Measurements from ENCODE around the gene RNASEH2A. TPM values are rescaled to one million over a fixed set of nuclear protein-coding genes. Genes with fewer than 3 reads are reported as not detected.

Gene RNASEH2A
- total RNA-seq, 1 experiment from 2014 or later: 79.5 TPM

- peak overlapping the region; percentile 84 for H3K4me2 ChIP-seq (ENCODE audit: insufficient read depth, insufficient read length, low read length)
- DNase-seq: no peak
Observed at GRCh38 chr19:12799742-12800465, 6.5 kb upstream of the RNASEH2A start.

More at GRCh38 chr19:12799742-12800465, 6.5 kb upstream of the RNASEH2A start:
- Histone ChIP-seq H2BK20ac (ENCODE audit: low read depth, low read length, poor library complexity, severe bottlenecking) (no peak overlapping the region), H4K5ac (ENCODE audit: insufficient read length, low read depth, low read length) (no peak overlapping the region), H2AFZ (ENCODE audit: low read length) (no peak overlapping the region), H2AK5ac (ENCODE audit: insufficient read length, low read length) (no peak overlapping the region), H2BK15ac (ENCODE audit: low read depth, low read length) (no peak overlapping the region), H3K23me2 (ENCODE audit: insufficient read length, low read depth, low read length, poor library complexity, severe bottlenecking) (peaks cover 17% of the 10 kb centered on the region), H4K91ac (ENCODE audit: insufficient read length, low read depth, low read length) (no peak overlapping the region), H4K8ac (replicated peaks; ENCODE audit: insufficient read length, low read depth, low read length) (no peak overlapping the region), H3K27ac (ENCODE audit: insufficient read length, low read depth, low read length) (no peak overlapping the region), H3K23ac (ENCODE audit: insufficient read length, low read depth, low read length) (no peak overlapping the region), H3K9ac (ENCODE audit: extremely low read depth, insufficient read length, low read length) (no peak overlapping the region), H4K20me1 (ENCODE audit: control insufficient read depth, insufficient read depth, insufficient read length) (no peaks in the 10 kb centered on the region), H3K79me2 (ENCODE audit: insufficient read depth, low read length) (no peaks in the 10 kb centered on the region), H3K18ac (ENCODE audit: insufficient read length, low read depth, low read length) (no peak overlapping the region), H3K56ac (ENCODE audit: insufficient read length, low read depth, low read length) (no peak overlapping the region), H3K14ac (ENCODE audit: insufficient read depth, low read length) (no peak overlapping the region), H3K4ac (ENCODE audit: low read depth, low read length) (no peak overlapping the region), H2BK12ac (ENCODE audit: insufficient read length, low read depth, low read length) (no peak overlapping the region), H2BK120ac (ENCODE audit: low read depth, low read length, poor library complexity, severe bottlenecking) (no peak overlapping the region), H3K4me1 (ENCODE audit: insufficient read depth, low read length) (no peaks in the 10 kb centered on the region; the same call in 1 of the 2 replicates), H2BK5ac (ENCODE audit: insufficient read length, low read length) (no peak overlapping the region), H3K9me3 (ENCODE audit: control insufficient read depth, low read depth, low read length) (no peaks in the 10 kb centered on the region), H3K79me1 (ENCODE audit: insufficient read depth, low read depth, low read length, poor library complexity, severe bottlenecking) (peaks cover 4% of the 10 kb centered on the region), H3T11ph (ENCODE audit: low read length) (no peak overlapping the region), H3K27me3 (ENCODE audit: insufficient read depth, low read length) (no peaks in the 10 kb centered on the region)
- peaks cover 11 to 44% (median 35%) of the 10 kb centered on the region in 3 experiments; a peak in 6 of 7 replicates for H3K36me3 Mint-ChIP-seq (ENCODE audit: insufficient read depth in 1 of 3, low read depth in 3 of 3)
- H3K27ac Mint-ChIP-seq: no peak overlapping the region
- H3K9me3 Mint-ChIP-seq: no peaks in the 10 kb centered on the region; a peak in 1 of 5 replicates
- peaks cover 6% of the 10 kb centered on the region for H3K27me3 Mint-ChIP-seq (ENCODE audit: low read depth)
- H3K4me1 Mint-ChIP-seq: peaks cover 20 to 22% of the 10 kb centered on the region in 2 experiments
- peak overlapping the region; percentile 91 to 94; a peak in 4 of 5 replicates for H3K4me3 Mint-ChIP-seq
- no CpG with 5 or more reads among the region's 18 CpGs for WGBS (ENCODE audit: extremely low coverage, insufficient read length, low lambda C conversion rate)
- TF ChIP-seq CTCF (conservative IDR thresholded peaks at IDR 0.05): no peak
